KMS-11 (cell line): ENCODE results near the gene PATJ.

Source experiments
- H2AFZ ChIP-seq: fragments of 200-600 bp; sonication (generic); 2 replicates; pipeline ENCODE4 v1.6.1; 2016; ENCODE audit warnings: antibody characterized with exemption, mixed run types, low read depth
- H3K27ac ChIP-seq: fragments of 200-600 bp; sonication (generic); 2 replicates; pipeline ENCODE4 v1.6.1; 2016; ENCODE audit warnings: mild to moderate bottlenecking, mixed run types
- H3K27me3 ChIP-seq: fragments of 200-600 bp; sonication (generic); 2 replicates; pipeline ENCODE4 v1.6.1; 2017; ENCODE audit warnings: mild to moderate bottlenecking, low read depth, mixed run types, moderate library complexity; ENCODE audit not compliant: insufficient read depth
- H3K36me3 ChIP-seq: fragments of 200-600 bp; sonication (generic); 2 replicates; pipeline ENCODE4 v1.6.1; 2017; ENCODE audit warnings: mild to moderate bottlenecking, mixed run types; ENCODE audit not compliant: insufficient read depth
- H3K4me1 ChIP-seq: fragments of 200-600 bp; sonication (generic); 2 replicates; pipeline ENCODE4 v1.6.1; 2016; ENCODE audit warnings: mild to moderate bottlenecking, low read depth, mixed run types; ENCODE audit not compliant: poor library complexity, severe bottlenecking
- H3K4me2 ChIP-seq: fragments of 200-600 bp; sonication (generic); 2 replicates; pipeline ENCODE4 v1.7.0; 2016; ENCODE audit warnings: mild to moderate bottlenecking, mixed run types
- H3K4me3 ChIP-seq: fragments of 200-600 bp; sonication (generic); IDR thresholded peaks from 2 replicates; pipeline ENCODE4 v1.6.1; 2017; ENCODE audit warnings: low read depth, low read length, mixed read lengths; ENCODE audit not compliant: insufficient read depth
- H3K79me2 ChIP-seq: fragments of 200-600 bp; sonication (generic); 2 replicates; pipeline ENCODE4 v1.6.1; 2016; ENCODE audit warnings: low read depth, mixed run types; ENCODE audit not compliant: insufficient read depth
- H3K9ac ChIP-seq: fragments of 200-600 bp; sonication (generic); 2 replicates; pipeline ENCODE4 v1.6.1; 2016; ENCODE audit warnings: mild to moderate bottlenecking, mixed run types
- H4K20me1 ChIP-seq: fragments of 200-600 bp; sonication (generic); 2 replicates; pipeline ENCODE4 v1.6.1; 2016; ENCODE audit warnings: mild to moderate bottlenecking, mixed run types; ENCODE audit not compliant: insufficient read depth
- TF ChIP-seq, protein P1 (sequence below): fragments of 200-600 bp; sonication (generic); conservative IDR thresholded peaks from 2 replicates; pipeline ENCODE4 v1.6.1; 2017; ENCODE audit warnings: low read depth, mild to moderate bottlenecking, antibody characterized with exemption, low read length, moderate library complexity, mixed read lengths

PATJ gene

GRCh38 chr1:61981870-61982660 lies 239.8 kb downstream of the PATJ start:
- H3K9ac ChIP-seq, result no peak overlapping the region
- no peak overlapping the region for H3K27ac ChIP-seq
- no peaks in the 10 kb centered on the region for H4K20me1 ChIP-seq
- no peaks in the 10 kb centered on the region for H3K36me3 ChIP-seq
- H3K4me3 ChIP-seq, result no peak overlapping the region
- no peaks in the 10 kb centered on the region for H3K79me2 ChIP-seq
- H3K4me1 ChIP-seq, result peaks cover 32% of the 10 kb centered on the region
- H3K4me2 ChIP-seq, result peak overlapping the region; percentile 19; the same call in 1 of the 2 replicates
- no peak overlapping the region for H2AFZ ChIP-seq
- TF ChIP-seq, protein P1, sequence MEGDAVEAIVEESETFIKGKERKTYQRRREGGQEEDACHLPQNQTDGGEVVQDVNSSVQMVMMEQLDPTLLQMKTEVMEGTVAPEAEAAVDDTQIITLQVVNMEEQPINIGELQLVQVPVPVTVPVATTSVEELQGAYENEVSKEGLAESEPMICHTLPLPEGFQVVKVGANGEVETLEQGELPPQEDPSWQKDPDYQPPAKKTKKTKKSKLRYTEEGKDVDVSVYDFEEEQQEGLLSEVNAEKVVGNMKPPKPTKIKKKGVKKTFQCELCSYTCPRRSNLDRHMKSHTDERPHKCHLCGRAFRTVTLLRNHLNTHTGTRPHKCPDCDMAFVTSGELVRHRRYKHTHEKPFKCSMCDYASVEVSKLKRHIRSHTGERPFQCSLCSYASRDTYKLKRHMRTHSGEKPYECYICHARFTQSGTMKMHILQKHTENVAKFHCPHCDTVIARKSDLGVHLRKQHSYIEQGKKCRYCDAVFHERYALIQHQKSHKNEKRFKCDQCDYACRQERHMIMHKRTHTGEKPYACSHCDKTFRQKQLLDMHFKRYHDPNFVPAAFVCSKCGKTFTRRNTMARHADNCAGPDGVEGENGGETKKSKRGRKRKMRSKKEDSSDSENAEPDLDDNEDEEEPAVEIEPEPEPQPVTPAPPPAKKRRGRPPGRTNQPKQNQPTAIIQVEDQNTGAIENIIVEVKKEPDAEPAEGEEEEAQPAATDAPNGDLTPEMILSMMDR, result no peak
- H3K27me3 ChIP-seq, result no peaks in the 10 kb centered on the region

DNA sequence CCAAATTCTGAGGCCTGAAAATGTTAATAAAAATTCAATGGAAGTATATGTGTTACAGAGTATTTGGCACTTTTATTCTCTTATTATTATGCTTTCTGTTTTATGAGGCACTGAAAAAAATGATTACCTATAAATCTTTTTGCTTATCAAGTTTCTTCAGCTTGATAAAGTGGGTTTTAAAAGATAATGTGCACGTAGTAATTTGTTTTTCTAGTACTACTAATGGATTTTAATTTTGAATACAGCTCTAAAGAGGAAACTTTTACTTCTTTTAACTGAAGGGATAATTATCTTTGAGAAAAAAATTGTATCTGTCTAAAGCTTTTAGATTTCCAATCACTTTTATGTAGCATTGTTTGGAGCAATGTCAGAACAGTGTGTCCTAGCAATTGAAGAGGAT lies 241.0 kb downstream of the PATJ start:
- Histone ChIP-seq H3K4me2 (no peak overlapping the region), H3K9ac (no peak overlapping the region), H3K79me2 (no peaks in the 10 kb centered on the region), H3K36me3 (no peaks in the 10 kb centered on the region), H2AFZ (no peak overlapping the region), H3K4me3 (no peak overlapping the region), H3K27me3 (no peaks in the 10 kb centered on the region), H3K27ac (no peak overlapping the region), H3K4me1 (peaks cover 32% of the 10 kb centered on the region), H4K20me1 (no peaks in the 10 kb centered on the region)
- TF ChIP-seq, protein P1, result no peak

- Histone ChIP-seq H3K27ac (no peak overlapping the region), H3K36me3 (no peaks in the 10 kb centered on the region), H3K79me2 (no peaks in the 10 kb centered on the region), H3K9ac (no peak overlapping the region), H4K20me1 (no peaks in the 10 kb centered on the region), H3K4me1 (no peaks in the 10 kb centered on the region), H3K4me3 (no peak overlapping the region), H2AFZ (no peak overlapping the region), H3K4me2 (no peak overlapping the region), H3K27me3 (no peaks in the 10 kb centered on the region)
- TF ChIP-seq, protein P1, result no peak
Observed at GRCh38 chr1:61992257-61992656, 250.0 kb downstream of the PATJ start.

GRCh38 chr1:61993331-61993961 lies 251.2 kb downstream of the PATJ start:
- H3K4me2 ChIP-seq, result no peak overlapping the region
- no peak overlapping the region for H2AFZ ChIP-seq
- no peaks in the 10 kb centered on the region for H3K36me3 ChIP-seq
- no peak overlapping the region for H3K4me3 ChIP-seq
- H3K4me1 ChIP-seq, result no peaks in the 10 kb centered on the region
- no peaks in the 10 kb centered on the region for H3K27me3 ChIP-seq
- no peak overlapping the region for H3K27ac ChIP-seq
- H3K79me2 ChIP-seq, result no peaks in the 10 kb centered on the region
- TF ChIP-seq, protein P1, result no peak
- no peaks in the 10 kb centered on the region for H4K20me1 ChIP-seq
- H3K9ac ChIP-seq, result no peak overlapping the region
